ENCODE measurements around the gene NUAK1.

The NUAK1 gene

DNA sequence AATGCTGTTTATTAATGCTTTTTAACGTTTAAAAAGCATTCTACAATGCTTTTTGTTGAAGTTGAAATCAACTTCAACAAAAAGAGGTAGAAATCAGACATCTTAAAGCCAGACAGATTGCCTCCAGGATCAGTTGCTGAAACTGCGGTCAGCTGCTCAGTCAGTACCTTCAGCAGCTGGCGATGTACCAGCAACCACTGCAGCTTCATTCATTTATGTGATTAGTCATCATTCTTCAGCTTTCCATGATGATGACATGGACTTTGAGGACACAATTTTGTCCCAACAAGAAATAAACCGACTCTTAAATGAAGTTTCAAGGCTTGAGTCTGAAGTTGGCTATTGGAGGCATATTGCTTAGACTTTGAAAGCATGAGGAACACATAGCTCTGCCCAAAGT is 31.5 kb upstream of the NUAK1 start (continued):
- TF ChIP-seq, protein P1, sequence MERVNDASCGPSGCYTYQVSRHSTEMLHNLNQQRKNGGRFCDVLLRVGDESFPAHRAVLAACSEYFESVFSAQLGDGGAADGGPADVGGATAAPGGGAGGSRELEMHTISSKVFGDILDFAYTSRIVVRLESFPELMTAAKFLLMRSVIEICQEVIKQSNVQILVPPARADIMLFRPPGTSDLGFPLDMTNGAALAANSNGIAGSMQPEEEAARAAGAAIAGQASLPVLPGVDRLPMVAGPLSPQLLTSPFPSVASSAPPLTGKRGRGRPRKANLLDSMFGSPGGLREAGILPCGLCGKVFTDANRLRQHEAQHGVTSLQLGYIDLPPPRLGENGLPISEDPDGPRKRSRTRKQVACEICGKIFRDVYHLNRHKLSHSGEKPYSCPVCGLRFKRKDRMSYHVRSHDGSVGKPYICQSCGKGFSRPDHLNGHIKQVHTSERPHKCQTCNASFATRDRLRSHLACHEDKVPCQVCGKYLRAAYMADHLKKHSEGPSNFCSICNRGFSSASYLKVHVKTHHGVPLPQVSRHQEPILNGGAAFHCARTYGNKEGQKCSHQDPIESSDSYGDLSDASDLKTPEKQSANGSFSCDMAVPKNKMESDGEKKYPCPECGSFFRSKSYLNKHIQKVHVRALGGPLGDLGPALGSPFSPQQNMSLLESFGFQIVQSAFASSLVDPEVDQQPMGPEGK (CRISPR knock-in tag; IDR thresholded peaks at IDR 0.05; ENCODE audit: borderline replicate concordance) = no peak
- TF ChIP-seq TOX (CRISPR knock-in tag; IDR thresholded peaks at IDR 0.05; ENCODE audit: borderline replicate concordance) (no peak), BACH2 (CRISPR knock-in tag; IDR thresholded peaks at IDR 0.05; ENCODE audit: borderline replicate concordance) (no peak), GLIS3 (CRISPR knock-in tag; IDR thresholded peaks at IDR 0.05) (no peak), ISL1 (CRISPR knock-in tag; IDR thresholded peaks at IDR 0.05) (no peak)

DNA sequence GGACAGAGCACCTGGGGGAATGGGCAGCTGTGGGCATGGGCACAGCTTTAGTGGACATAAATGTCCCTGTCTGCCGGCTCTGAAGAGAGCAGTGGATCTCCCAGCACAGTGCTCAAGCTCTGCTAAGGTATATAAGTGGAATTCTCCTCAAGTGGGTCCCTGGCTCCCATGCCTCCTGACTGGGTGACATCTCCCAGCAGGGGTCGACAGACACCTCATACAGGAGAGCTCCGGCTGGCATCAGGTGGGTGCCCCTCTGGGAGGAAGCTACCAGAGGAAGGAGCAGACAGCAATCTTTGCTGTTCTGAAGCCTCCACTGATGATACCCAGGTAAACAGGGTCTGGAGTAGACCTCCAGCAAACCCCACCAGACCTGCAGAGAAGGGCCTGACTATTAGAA is 25.0 kb upstream of the NUAK1 start:
- TF ChIP-seq, protein P2, sequence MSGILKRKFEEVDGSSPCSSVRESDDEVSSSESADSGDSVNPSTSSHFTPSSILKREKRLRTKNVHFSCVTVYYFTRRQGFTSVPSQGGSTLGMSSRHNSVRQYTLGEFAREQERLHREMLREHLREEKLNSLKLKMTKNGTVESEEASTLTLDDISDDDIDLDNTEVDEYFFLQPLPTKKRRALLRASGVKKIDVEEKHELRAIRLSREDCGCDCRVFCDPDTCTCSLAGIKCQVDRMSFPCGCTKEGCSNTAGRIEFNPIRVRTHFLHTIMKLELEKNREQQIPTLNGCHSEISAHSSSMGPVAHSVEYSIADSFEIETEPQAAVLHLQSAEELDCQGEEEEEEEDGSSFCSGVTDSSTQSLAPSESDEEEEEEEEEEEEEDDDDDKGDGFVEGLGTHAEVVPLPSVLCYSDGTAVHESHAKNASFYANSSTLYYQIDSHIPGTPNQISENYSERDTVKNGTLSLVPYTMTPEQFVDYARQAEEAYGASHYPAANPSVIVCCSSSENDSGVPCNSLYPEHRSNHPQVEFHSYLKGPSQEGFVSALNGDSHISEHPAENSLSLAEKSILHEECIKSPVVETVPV (CRISPR knock-in tag; IDR thresholded peaks at IDR 0.05) = no peak
- no peak for TF ChIP-seq ZC3H10 (CRISPR knock-in tag; IDR thresholded peaks at IDR 0.05)
- no peak for TF ChIP-seq ISL1 (CRISPR knock-in tag; IDR thresholded peaks at IDR 0.05)
- TF ChIP-seq RARB (CRISPR knock-in tag; IDR thresholded peaks at IDR 0.05) = no peak
- no peak for ATAC-seq

DNA sequence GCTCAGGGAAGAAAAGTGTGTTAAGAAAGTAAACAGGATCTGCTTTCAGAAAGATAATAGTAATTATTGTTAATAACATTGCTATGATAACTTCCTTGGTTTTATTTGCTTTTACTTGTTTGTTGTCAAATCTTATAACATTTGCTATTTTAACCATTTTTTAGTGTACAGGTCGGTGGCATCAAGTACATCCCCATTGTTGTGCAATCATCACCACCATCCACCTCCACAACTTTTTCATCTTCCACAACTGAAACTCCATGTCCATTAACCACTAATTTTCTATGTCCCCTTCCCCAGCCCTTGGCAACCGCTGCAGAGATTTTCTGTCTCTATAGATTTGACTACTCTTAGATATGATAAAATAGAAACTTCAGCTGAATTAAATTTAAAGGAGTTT is 22.7 kb upstream of the NUAK1 start:
- no peak for ATAC-seq
- TF ChIP-seq GLIS3 (CRISPR knock-in tag; IDR thresholded peaks at IDR 0.05) (no peak), RARB (CRISPR knock-in tag; IDR thresholded peaks at IDR 0.05) (no peak), ISL1 (CRISPR knock-in tag; IDR thresholded peaks at IDR 0.05) (no peak)

DNA sequence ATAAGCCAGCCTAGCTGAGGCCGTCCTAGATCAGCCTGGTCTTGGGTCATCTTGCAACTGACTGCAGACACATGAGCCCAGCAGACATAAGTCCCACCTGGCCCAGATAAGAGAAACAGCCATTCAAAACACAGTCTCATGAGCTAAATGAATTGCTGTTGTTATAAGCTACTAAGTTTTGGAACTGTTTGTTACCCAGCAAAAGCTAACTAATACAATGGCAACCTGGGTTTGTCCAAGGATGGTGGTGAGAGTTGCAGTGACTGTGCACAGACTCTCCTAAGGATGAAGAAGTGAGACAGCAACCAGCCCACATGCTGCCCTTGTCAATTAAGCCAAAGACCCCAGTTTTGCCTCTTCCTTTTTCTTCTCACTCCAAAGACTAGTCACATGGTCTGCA is 22.2 kb upstream of the NUAK1 start:
- no peak for TF ChIP-seq ZC3H10 (CRISPR knock-in tag; IDR thresholded peaks at IDR 0.05)
- no peak for TF ChIP-seq PPARA (CRISPR knock-in tag; IDR thresholded peaks at IDR 0.05; ENCODE audit: borderline replicate concordance)
- TF ChIP-seq ESRRG (CRISPR knock-in tag; IDR thresholded peaks at IDR 0.05) = no peak
- TF ChIP-seq, protein P3, sequence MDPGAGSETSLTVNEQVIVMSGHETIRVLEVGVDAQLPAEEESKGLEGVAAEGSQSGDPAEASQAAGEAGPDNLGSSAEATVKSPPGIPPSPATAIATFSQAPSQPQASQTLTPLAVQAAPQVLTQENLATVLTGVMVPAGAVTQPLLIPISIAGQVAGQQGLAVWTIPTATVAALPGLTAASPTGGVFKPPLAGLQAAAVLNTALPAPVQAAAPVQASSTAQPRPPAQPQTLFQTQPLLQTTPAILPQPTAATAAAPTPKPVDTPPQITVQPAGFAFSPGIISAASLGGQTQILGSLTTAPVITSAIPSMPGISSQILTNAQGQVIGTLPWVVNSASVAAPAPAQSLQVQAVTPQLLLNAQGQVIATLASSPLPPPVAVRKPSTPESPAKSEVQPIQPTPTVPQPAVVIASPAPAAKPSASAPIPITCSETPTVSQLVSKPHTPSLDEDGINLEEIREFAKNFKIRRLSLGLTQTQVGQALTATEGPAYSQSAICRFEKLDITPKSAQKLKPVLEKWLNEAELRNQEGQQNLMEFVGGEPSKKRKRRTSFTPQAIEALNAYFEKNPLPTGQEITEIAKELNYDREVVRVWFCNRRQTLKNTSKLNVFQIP (CRISPR knock-in tag; IDR thresholded peaks at IDR 0.05; ENCODE audit: borderline replicate concordance, low read depth) = no peak
- TF ChIP-seq, protein P2 (CRISPR knock-in tag; IDR thresholded peaks at IDR 0.05) = no peak
- TF ChIP-seq ARNTL (CRISPR knock-in tag; IDR thresholded peaks at IDR 0.05; ENCODE audit: borderline replicate concordance, low read depth) = no peak
- TF ChIP-seq, protein P4, sequence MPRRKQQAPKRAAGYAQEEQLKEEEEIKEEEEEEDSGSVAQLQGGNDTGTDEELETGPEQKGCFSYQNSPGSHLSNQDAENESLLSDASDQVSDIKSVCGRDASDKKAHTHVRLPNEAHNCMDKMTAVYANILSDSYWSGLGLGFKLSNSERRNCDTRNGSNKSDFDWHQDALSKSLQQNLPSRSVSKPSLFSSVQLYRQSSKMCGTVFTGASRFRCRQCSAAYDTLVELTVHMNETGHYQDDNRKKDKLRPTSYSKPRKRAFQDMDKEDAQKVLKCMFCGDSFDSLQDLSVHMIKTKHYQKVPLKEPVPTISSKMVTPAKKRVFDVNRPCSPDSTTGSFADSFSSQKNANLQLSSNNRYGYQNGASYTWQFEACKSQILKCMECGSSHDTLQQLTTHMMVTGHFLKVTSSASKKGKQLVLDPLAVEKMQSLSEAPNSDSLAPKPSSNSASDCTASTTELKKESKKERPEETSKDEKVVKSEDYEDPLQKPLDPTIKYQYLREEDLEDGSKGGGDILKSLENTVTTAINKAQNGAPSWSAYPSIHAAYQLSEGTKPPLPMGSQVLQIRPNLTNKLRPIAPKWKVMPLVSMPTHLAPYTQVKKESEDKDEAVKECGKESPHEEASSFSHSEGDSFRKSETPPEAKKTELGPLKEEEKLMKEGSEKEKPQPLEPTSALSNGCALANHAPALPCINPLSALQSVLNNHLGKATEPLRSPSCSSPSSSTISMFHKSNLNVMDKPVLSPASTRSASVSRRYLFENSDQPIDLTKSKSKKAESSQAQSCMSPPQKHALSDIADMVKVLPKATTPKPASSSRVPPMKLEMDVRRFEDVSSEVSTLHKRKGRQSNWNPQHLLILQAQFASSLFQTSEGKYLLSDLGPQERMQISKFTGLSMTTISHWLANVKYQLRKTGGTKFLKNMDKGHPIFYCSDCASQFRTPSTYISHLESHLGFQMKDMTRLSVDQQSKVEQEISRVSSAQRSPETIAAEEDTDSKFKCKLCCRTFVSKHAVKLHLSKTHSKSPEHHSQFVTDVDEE (CRISPR knock-in tag; IDR thresholded peaks at IDR 0.05) = no peak
- TF ChIP-seq ZNF70 (CRISPR knock-in tag; IDR thresholded peaks at IDR 0.05) = no peak
- TF ChIP-seq TCF4 (CRISPR knock-in tag; IDR thresholded peaks at IDR 0.05; ENCODE audit: borderline replicate concordance) = no peak
- TF ChIP-seq ZFP3 (CRISPR knock-in tag; IDR thresholded peaks at IDR 0.05) = no peak
- no peak for TF ChIP-seq SNAI2 (CRISPR knock-in tag; IDR thresholded peaks at IDR 0.05)
- no peak for TF ChIP-seq OSR1 (CRISPR knock-in tag; IDR thresholded peaks at IDR 0.05)
- TF ChIP-seq CSDC2 (CRISPR knock-in tag; IDR thresholded peaks at IDR 0.05) = no peak
- no peak for TF ChIP-seq ZNF565 (CRISPR knock-in tag; conservative IDR thresholded peaks at IDR 0.05; ENCODE audit: low read depth)
- no peak for TF ChIP-seq GLIS3 (CRISPR knock-in tag; IDR thresholded peaks at IDR 0.05)
- TF ChIP-seq ZFP30 (CRISPR knock-in tag; IDR thresholded peaks at IDR 0.05) = no peak
- no peak for ATAC-seq

All from SK-N-SH treated with all-trans-retinoic acid at 6 μM for 48 hours (cell line).